Esophagus muscularis mucosa (tissue), 4 donors: ENCODE data around the gene MATN4. TPM values are rescaled to one million over a fixed set of nuclear protein-coding genes. Genes with fewer than 3 reads are reported as not detected.

Experiments used
- DNase-seq: peaks from one replicate; pipeline ENCODE4 v3.0.0-alpha.2; 2017; ENCODE audit errors: extremely low spot score
- H3K27ac ChIP-seq, 4 donors: fragments of 200-600 bp; sonication (generic); replicated peaks in 1 of 4; 1 replicate in 3 of 4; 2 replicates in 1 of 4; pipeline ENCODE4 v1.5.1; 2016 to 2019; ENCODE audit warnings: mild to moderate bottlenecking in 1 of 4
- H3K27me3 ChIP-seq, 4 donors: fragments of 200-600 bp; sonication (generic); one replicate each; pipeline versions ENCODE4 v1.5.1 to v1.6.0; 2016 to 2019
- H3K36me3 ChIP-seq, 4 donors: fragments of 200-600 bp; sonication (generic); one replicate each; pipeline ENCODE4 v1.5.1; 2016 to 2019
- H3K4me1 ChIP-seq, 4 donors: fragments of 200-600 bp; sonication (generic); one replicate each; pipeline ENCODE4 v1.5.1; 2016 to 2019
- H3K4me3 ChIP-seq, 4 donors: fragments of 200-600 bp; sonication (generic); 1 replicate in 2 of 4; 2 replicates in 2 of 4; pipeline ENCODE4 v1.5.1; 2016 to 2019; ENCODE audit warnings: mild to moderate bottlenecking in 4 of 4, moderate library complexity in 1 of 4
- H3K9me3 ChIP-seq, 4 donors: fragments of 200-600 bp; sonication (generic); 1 replicate in 3 of 4; 2 replicates in 1 of 4; pipeline ENCODE4 v1.5.1; 2016 to 2019
- CTCF ChIP-seq, 3 experiments: fragments of 200-600 bp in 2 of 3; fragments of 450-650 bp in 1 of 3; sonication (generic) in 2 of 3; IDR thresholded peaks; one replicate each; pipeline ENCODE4 v1.5.1; 2017 to 2019; ENCODE audit warnings: antibody characterized with exemption in 3 of 3, mild to moderate bottlenecking in 2 of 3, moderate library complexity in 1 of 3
- EP300 ChIP-seq: sonication (generic); formaldehyde crosslinking; IDR thresholded peaks from one replicate; pipeline ENCODE4 v1.6.1; 2017; ENCODE audit warnings: antibody characterized with exemption
- POLR2A ChIP-seq: fragments of 450-650 bp; IDR thresholded peaks from one replicate; pipeline ENCODE4 v1.6.1; 2017; ENCODE audit warnings: antibody characterized with exemption, moderate library complexity, mild to moderate bottlenecking, low read depth
- POLR2AphosphoS5 ChIP-seq, 2 donors: sonication (generic); formaldehyde crosslinking; IDR thresholded peaks; one replicate each; pipeline ENCODE4 v1.6.1; 2017; ENCODE audit warnings: antibody characterized with exemption in 2 of 2
- WGBS: methylation state at CpG from one replicate; pipeline ENCODE4 v1.1.5; 2018; 5-methylcytosine and 5-hydroxymethylcytosine counted together
- intact Hi-C: fragments of 100-400 bp; cut with DNase I; formaldehyde crosslinking; loops from one replicate; pipeline ENCODE4 v1.15.1; 2023
- total RNA-seq, 4 donors: library from RNA; depleted of rRNA; stranded (reverse); fragments of >200 nt; gene quantifications; one replicate each; pipeline versions ENCODE4 v1.1.0 to v1.2.1, GENCODE V29; 2016

The MATN4 gene
- total RNA-seq, 4 donors from 2014 or later, result 0.17 to 0.33 TPM; not detected in 2

- Histone ChIP-seq H3K27ac (no peak overlapping the region), H3K27me3 (peaks cover 0 to 87% (median 13%) of the 10 kb centered on the region in 4 donors), H3K4me1 (peaks cover 0 to 25% (median 12%) of the 10 kb centered on the region in 4 donors), H3K4me3 (no peak overlapping the region), H3K9me3 (no peaks in the 10 kb centered on the region), H3K36me3 (no peaks in the 10 kb centered on the region)
- DNase-seq, result no peak
- TF ChIP-seq CTCF (IDR thresholded peaks at IDR 0.05) (peak; percentile 48 to 87 (median 66)), POLR2A (no peak)
- intact Hi-C loops, result no loop called here
- 46% methylated on average over 12 of the region's 45 CpGs for WGBS
These were observed 3.6 kb upstream of the MATN4 start for GRCh38 chr20:45311589-45312211.

- peaks cover 0 to 86% (median 18%) of the 10 kb centered on the region in 4 donors for H3K27me3 ChIP-seq
- TF ChIP-seq CTCF (IDR thresholded peaks at IDR 0.05) (no peak), POLR2AphosphoS5 (IDR thresholded peaks at IDR 0.05) (no peak), POLR2A (no peak), EP300 (no peak)
- DNase-seq, result no peak
- no peak overlapping the region for H3K27ac ChIP-seq
- no peak overlapping the region for H3K4me3 ChIP-seq
- no peaks in the 10 kb centered on the region for H3K36me3 ChIP-seq
- WGBS, result 66% methylated on average over 3 of the region's 3 CpGs
- intact Hi-C loops, result no loop called here
- H3K9me3 ChIP-seq, result no peaks in the 10 kb centered on the region
- peaks cover 0 to 24% (median 13%) of the 10 kb centered on the region in 4 donors for H3K4me1 ChIP-seq
These were observed 976 bp upstream of the MATN4 start for GRCh38 chr20:45309075-45309474.

GRCh38 chr20:45307076-45307640, 941 bp downstream of the MATN4 start:
- TF ChIP-seq CTCF (IDR thresholded peaks at IDR 0.05) (no peak), POLR2A (no peak), POLR2AphosphoS5 (IDR thresholded peaks at IDR 0.05) (no peak), EP300 (no peak)
- H3K27ac ChIP-seq, result no peak overlapping the region
- H3K4me1 ChIP-seq, result peaks cover 0 to 24% (median 13%) of the 10 kb centered on the region in 4 donors
- no peak for DNase-seq
- intact Hi-C loops, result no loop called here
- peaks cover 0 to 83% (median 18%) of the 10 kb centered on the region in 4 donors for H3K27me3 ChIP-seq
- no peaks in the 10 kb centered on the region for H3K36me3 ChIP-seq
- no peak overlapping the region for H3K4me3 ChIP-seq
- 61% methylated on average over 13 of the region's 16 CpGs for WGBS
- H3K9me3 ChIP-seq, result no peaks in the 10 kb centered on the region

- Histone ChIP-seq H3K9me3 (no peaks in the 10 kb centered on the region), H3K4me3 (no peak within 1 kb of the TSS), H3K36me3 (no peaks in the 10 kb centered on the region), H3K27ac (no peak within 1 kb of the TSS), H3K4me1 (peaks cover 0 to 17% (median 11%) of the 10 kb centered on the region in 4 donors), H3K27me3 (peaks cover 0 to 79% (median 14%) of the 10 kb centered on the region in 4 donors)
- intact Hi-C loops, result no loop called here
- WGBS, result 42% methylated on average over 13 of the region's 41 CpGs
- TF ChIP-seq EP300 (no peak), POLR2AphosphoS5 (IDR thresholded peaks at IDR 0.05) (no peak), CTCF (IDR thresholded peaks at IDR 0.05) (peak; percentile 50 to 85 (median 73))
- no peak for DNase-seq
These were observed 1.6 kb downstream of the MATN4 start, which contains the start of gene RBPJL for GRCh38 chr20:45306431-45306982. Gene RBPJL (plus strand): TSS chr20:45306840. CDS start chr20:45306923, 83 bp downstream.
